Ishikawa (cell line): ENCODE measurements around the gene SCFD2.
A peak's percentile ranks its signal among the peaks of the same experiment; 100 is the strongest.

Source experiments
- CEBPB ChIP-seq: IDR thresholded peaks from 2 replicates; pipeline ENCODE4 v1.6.1; 2012
- CREB1 ChIP-seq: IDR thresholded peaks from 2 replicates; pipeline ENCODE4 v1.6.1; 2012; ENCODE audit warnings: low read depth
- EGR1 ChIP-seq: IDR thresholded peaks from 2 replicates; pipeline ENCODE4 v1.6.1; 2012
- EP300 ChIP-seq: IDR thresholded peaks from 2 replicates; pipeline ENCODE4 v1.6.1; 2012; ENCODE audit warnings: borderline replicate concordance
- MAX ChIP-seq: IDR thresholded peaks from 2 replicates; pipeline ENCODE4 v1.6.1; 2012
- NFIC ChIP-seq: IDR thresholded peaks from 2 replicates; pipeline ENCODE4 v1.6.1; 2012
- RAD21 ChIP-seq: IDR thresholded peaks from 2 replicates; pipeline ENCODE4 v1.6.1; 2012; ENCODE audit warnings: low read depth
- REST ChIP-seq: IDR thresholded peaks from 2 replicates; pipeline ENCODE4 v1.6.1; 2012; ENCODE audit warnings: low read depth, mild to moderate bottlenecking
- TAF1 ChIP-seq: IDR thresholded peaks from 2 replicates; pipeline ENCODE4 v1.6.1; 2012; ENCODE audit warnings: low read depth, mild to moderate bottlenecking
- TCF12 ChIP-seq: IDR thresholded peaks from 2 replicates; pipeline ENCODE4 v1.6.1; 2012; ENCODE audit warnings: low read depth
- USF1 ChIP-seq: IDR thresholded peaks from 2 replicates; pipeline ENCODE4 v1.6.1; 2012
- YY1 ChIP-seq: IDR thresholded peaks from 2 replicates; pipeline ENCODE4 v1.6.1; 2012; ENCODE audit warnings: low read depth
- ZBTB7A ChIP-seq: IDR thresholded peaks from 2 replicates; pipeline ENCODE4 v1.6.1; 2012; ENCODE audit warnings: low read depth

GRCh38 chr4:52825460-52826090 lies 540.3 kb downstream of the SCFD2 start:
- TF ChIP-seq CEBPB = no peak
- TF ChIP-seq TCF12 = no peak
- 0 out of 2 replicates have a peak, but pooled peaks have one; percentile 21 for TF ChIP-seq EP300
- TF ChIP-seq RAD21 = no peak
- TF ChIP-seq CREB1 = no peak
- TF ChIP-seq REST = no peak
- TF ChIP-seq TAF1 = no peak
- no peak for TF ChIP-seq MAX
- TF ChIP-seq ZBTB7A = no peak
- TF ChIP-seq USF1 = no peak
- TF ChIP-seq NFIC = no peak
- TF ChIP-seq EGR1 = no peak
- TF ChIP-seq YY1 = no peak
